H1 (cell line): Measurements from ENCODE around the gene JPT2. TPM values are rescaled to one million over a fixed set of nuclear protein-coding genes. Genes with fewer than 3 reads are reported as not detected.

Experiments used
- CTCF ChIA-PET: fragments of 300-600 bp; sonication (Branson Sonifier 250); formaldehyde crosslinking; loops from one replicate; lab custom pipeline; 2021; ENCODE audit not compliant: partially characterized antibody; lab: Charles Lee
- POLR2A ChIA-PET: fragments of 300-600 bp; sonication (Branson Sonifier 250); formaldehyde crosslinking; loops from one replicate; lab custom pipeline; 2021; ENCODE audit warnings: inconsistent platforms; ENCODE audit not compliant: partially characterized antibody; lab: Charles Lee
- DNase-seq, 2 experiments: peaks; one replicate each; pipeline versions ENCODE4 v3.0.0 to v3.0.0-alpha.2; 2010 to 2022; ENCODE audit warnings: low spot score in 2 of 2, low read depth in 1 of 2, mixed read lengths in 1 of 2
- FAIRE-seq: peaks from 2 replicates; lab custom pipeline; 2011; peaks lifted over from hg19 to GRCh38; lab: Jason Lieb, UNC
- H2AFZ ChIP-seq: 2 replicates; pipeline ENCODE4 v1.8.1; 2012; ENCODE audit warnings: low read length, inconsistent platforms
- H2AK5ac ChIP-seq: 2 replicates; pipeline ENCODE4 v1.6.1; 2013; ENCODE audit warnings: low read depth, low read length
- H2BK120ac ChIP-seq: replicated peaks from 2 replicates; pipeline ENCODE3; 2013; ENCODE audit warnings: low read depth, low read length, inconsistent platforms
- H2BK12ac ChIP-seq: 2 replicates; pipeline ENCODE4 v1.6.1; 2013; ENCODE audit warnings: low read depth, low read length
- H2BK15ac ChIP-seq: 2 replicates; pipeline ENCODE4 v1.6.1; 2013; ENCODE audit warnings: low read length
- H2BK20ac ChIP-seq: 2 replicates; pipeline ENCODE4 v1.6.1; 2013; ENCODE audit warnings: low read length
- H2BK5ac ChIP-seq: 2 replicates; pipeline ENCODE4 v1.6.1; 2013; ENCODE audit warnings: low read depth, low read length
- H3K14ac ChIP-seq: 2 replicates; pipeline ENCODE4 v1.6.1; 2013; ENCODE audit warnings: inconsistent platforms; ENCODE audit not compliant: insufficient read length
- H3K18ac ChIP-seq: 2 replicates; pipeline ENCODE4 v1.6.1; 2013; ENCODE audit warnings: low read length; ENCODE audit errors: extremely low read depth
- H3K23ac ChIP-seq: 2 replicates; pipeline ENCODE4 v1.6.1; 2013; ENCODE audit warnings: inconsistent platforms; ENCODE audit not compliant: insufficient read length
- H3K23me2 ChIP-seq: 2 replicates; pipeline ENCODE4 v1.6.1; 2013; ENCODE audit warnings: low read depth, low read length
- H3K27ac ChIP-seq: 2 replicates; pipeline ENCODE4 v1.6.1; 2011; ENCODE audit warnings: low read depth, low read length, inconsistent platforms
- H3K27me3 ChIP-seq, 4 experiments: replicated peaks in 1 of 4; 1 replicate in 1 of 4; 2 replicates in 3 of 4; pipeline versions ENCODE4 v1.6.1 to v1.8.1; 2011 to 2013; ENCODE audit warnings: low read length in 3 of 4, mild to moderate bottlenecking in 3 of 4, inconsistent platforms in 2 of 4, mixed read lengths in 2 of 4, moderate library complexity in 1 of 4; ENCODE audit not compliant: control insufficient read depth in 3 of 4, insufficient read depth in 3 of 4; ENCODE audit errors: extremely low read depth in 1 of 4
- H3K36me3 ChIP-seq, 4 experiments: 2 replicates each; pipeline versions ENCODE4 v1.6.1 to v1.8.1; 2011 to 2013; ENCODE audit warnings: mild to moderate bottlenecking in 4 of 4, low read length in 3 of 4, moderate library complexity in 2 of 4, control low read depth in 1 of 4, inconsistent platforms in 1 of 4; ENCODE audit not compliant: insufficient read depth in 4 of 4, control insufficient read depth in 2 of 4
- H3K4ac ChIP-seq: replicated peaks from 2 replicates; pipeline ENCODE3; 2013; ENCODE audit warnings: low read length, low read depth, mixed read lengths, inconsistent platforms; ENCODE audit not compliant: insufficient read length
- H3K4me1 ChIP-seq, 4 experiments: replicated peaks in 1 of 4; 1 replicate in 1 of 4; 2 replicates in 3 of 4; pipeline versions ENCODE4 v1.6.1 to v1.8.1; 2011 to 2013; ENCODE audit warnings: low read length in 3 of 4, inconsistent platforms in 2 of 4, mixed read lengths in 1 of 4; ENCODE audit not compliant: insufficient read depth in 4 of 4, control insufficient read depth in 3 of 4
- H3K4me2 ChIP-seq, 2 experiments: 2 replicates each; pipeline versions ENCODE4 v1.6.1 to v1.8.1; 2011 to 2013; ENCODE audit warnings: low read depth in 2 of 2, low read length in 2 of 2, control low read depth in 1 of 2, inconsistent platforms in 1 of 2, mild to moderate bottlenecking in 1 of 2; ENCODE audit not compliant: insufficient read depth in 1 of 2
- H3K4me3 ChIP-seq, 4 experiments: fragments of 200-600, 300-600 bp in 1 of 4; sonication (generic), shearing (Covaris generic), sonication (Bioruptor Twin) in 1 of 4; 2 replicates each; pipeline versions ENCODE4 v1.5.1 to v1.8.1; 2011 to 2016; ENCODE audit warnings: low read length in 4 of 4, low read depth in 3 of 4, control low read depth in 2 of 4, inconsistent platforms in 2 of 4, mild to moderate bottlenecking in 2 of 4, mixed read lengths in 1 of 4, moderate library complexity in 1 of 4; ENCODE audit not compliant: insufficient read depth in 2 of 4; ENCODE audit errors: extremely low read depth in 1 of 4
- H3K56ac ChIP-seq: replicated peaks from 2 replicates; pipeline ENCODE3; 2013; ENCODE audit warnings: low read depth, mild to moderate bottlenecking, mixed read lengths, low read length, inconsistent platforms; ENCODE audit not compliant: insufficient read length
- H3K79me1 ChIP-seq: 2 replicates; pipeline ENCODE4 v1.6.1; 2013; ENCODE audit warnings: low read depth, low read length, control low read depth
- H3K79me2 ChIP-seq, 2 experiments: 2 replicates each; pipeline versions ENCODE4 v1.6.1 to v1.8.1; 2012 to 2013; ENCODE audit warnings: low read length in 2 of 2, mild to moderate bottlenecking in 2 of 2, inconsistent platforms in 1 of 2; ENCODE audit not compliant: insufficient read depth in 2 of 2, control insufficient read depth in 1 of 2
- H3K9ac ChIP-seq, 4 experiments: replicated peaks in 1 of 4; 1 replicate in 1 of 4; 2 replicates in 3 of 4; pipeline versions ENCODE4 v1.6.1 to v1.8.1; 2011 to 2013; ENCODE audit warnings: low read depth in 3 of 4, low read length in 3 of 4, control low read depth in 2 of 4, mild to moderate bottlenecking in 2 of 4, moderate library complexity in 2 of 4, inconsistent platforms in 1 of 4; ENCODE audit errors: extremely low read depth in 1 of 4
- H3K9me3 ChIP-seq, 2 experiments: 2 replicates each; pipeline versions ENCODE4 v1.6.1 to v1.8.1; 2012 to 2013; ENCODE audit warnings: mild to moderate bottlenecking in 2 of 2, moderate library complexity in 2 of 2, control low read depth in 1 of 2, inconsistent platforms in 1 of 2, low read depth in 1 of 2, low read length in 1 of 2, mixed read lengths in 1 of 2; ENCODE audit not compliant: insufficient read depth in 2 of 2
- H4K20me1 ChIP-seq, 2 experiments: replicated peaks in 1 of 2; 2 replicates each; pipeline versions ENCODE3 to v1.8.1; 2011 to 2013; ENCODE audit warnings: inconsistent platforms in 2 of 2, low read length in 2 of 2, mild to moderate bottlenecking in 1 of 2; ENCODE audit not compliant: insufficient read depth in 2 of 2, control insufficient read depth in 1 of 2
- H4K5ac ChIP-seq: 2 replicates; pipeline ENCODE4 v1.6.1; 2013; ENCODE audit warnings: low read length, low read depth, mixed read lengths, inconsistent platforms; ENCODE audit not compliant: insufficient read length
- H4K8ac ChIP-seq: 2 replicates; pipeline ENCODE4 v1.8.0; 2013; ENCODE audit warnings: mild to moderate bottlenecking, moderate library complexity, low read length, inconsistent platforms; ENCODE audit not compliant: insufficient read depth; ENCODE audit errors: extremely low read depth
- H4K91ac ChIP-seq: replicated peaks from 2 replicates; pipeline ENCODE3; 2013; ENCODE audit warnings: low read length, mixed read lengths, inconsistent platforms; ENCODE audit not compliant: insufficient read length
- CBX5 ChIP-seq: fragments of 300-800, 300-1000 bp; sonication (generic); IDR thresholded peaks from 2 replicates; pipeline ENCODE4 v1.7.1; 2016; ENCODE audit warnings: antibody characterized with exemption, low read length, low read depth
- CHD2 ChIP-seq: IDR thresholded peaks from 2 replicates; pipeline ENCODE4 v1.6.1; 2012; ENCODE audit warnings: low read length, improper control_type of control experiment
- CREB1 ChIP-seq: IDR thresholded peaks from 2 replicates; pipeline ENCODE4 v1.6.1; 2012; ENCODE audit warnings: inconsistent platforms
- CTBP2 ChIP-seq: IDR thresholded peaks from 2 replicates; pipeline ENCODE4 v1.7.0; 2011; ENCODE audit warnings: borderline replicate concordance, mild to moderate bottlenecking, moderate library complexity, mixed read lengths, low read length; ENCODE audit not compliant: insufficient read depth, insufficient read length
- KDM5A ChIP-seq: fragments of 200-600 bp; IDR thresholded peaks from 2 replicates; pipeline ENCODE4 v1.7.1; 2012; ENCODE audit warnings: mild to moderate bottlenecking, low read length, inconsistent platforms, mixed read lengths
- PHF8 ChIP-seq: fragments of 200-600 bp; sonication (generic); conservative IDR thresholded peaks from 2 replicates; pipeline ENCODE4 v1.7.1; 2012; ENCODE audit warnings: low read depth, mild to moderate bottlenecking, inconsistent platforms, low read length, moderate library complexity
- RAD21 ChIP-seq, 2 experiments: IDR thresholded peaks in 1 of 2; conservative IDR thresholded peaks in 1 of 2; 2 replicates each; pipeline ENCODE4 v1.6.1; 2011; ENCODE audit warnings: low read depth in 2 of 2, low read length in 2 of 2, improper control_type of control experiment in 1 of 2, inconsistent platforms in 1 of 2, mild to moderate bottlenecking in 1 of 2, moderate library complexity in 1 of 2
- SIN3A ChIP-seq, 2 experiments: IDR thresholded peaks in 1 of 2; conservative IDR thresholded peaks in 1 of 2; 2 replicates each; pipeline ENCODE4 v1.6.1; 2011 to 2012; ENCODE audit warnings: low read length in 2 of 2, improper control_type of control experiment in 1 of 2, low read depth in 1 of 2, mild to moderate bottlenecking in 1 of 2
- TBP ChIP-seq: IDR thresholded peaks from 2 replicates; pipeline ENCODE4 v1.6.1; 2011; ENCODE audit warnings: low read depth, low read length, improper control_type of control experiment
- ZNF274 ChIP-seq: IDR thresholded peaks from 2 replicates; pipeline ENCODE4 v1.7.0; 2012; ENCODE audit warnings: low read length, borderline replicate concordance; ENCODE audit errors: extremely low read depth
- WGBS, 2 experiments: shearing (Covaris generic) in 1 of 2; methylation state at CpG; one replicate each; pipeline versions ENCODE4 v1.1.6 to v1.1.7; 2013 to 2015; ENCODE audit warnings: low lambda C conversion rate in 2 of 2, mixed read lengths in 2 of 2, inconsistent platforms in 1 of 2, low coverage in 1 of 2, missing lambda C conversion rate in 1 of 2; ENCODE audit not compliant: insufficient replicate concordance in 2 of 2, insufficient coverage in 1 of 2, insufficient read length in 1 of 2; ENCODE audit errors: extremely low coverage in 1 of 2, missing lambda C conversion rate in 1 of 2; 5-methylcytosine and 5-hydroxymethylcytosine counted together
- polyA plus RNA-seq, 7 experiments: library from polyadenylated mRNA; depleted of rRNA in 3 of 7; stranded (reverse) in 5 of 7; unstranded in 2 of 7; fragments of >200 nt in 5 of 7; fragments of 200-250 nt in 2 of 7; gene quantifications; 1 replicate in 5 of 7; 2 replicates in 1 of 7; 4 replicates in 1 of 7; pipeline versions ENCODE4 v1.2.1 to v1.2.3, GENCODE V29; 2011 to 2013; ENCODE audit warnings: missing spikeins in 2 of 7, mixed read lengths in 2 of 7
- total RNA-seq: library from RNA; stranded (reverse); fragmentation: NEBNext Ultra II Directional; extraction: Animal tissue kit (Norgen Biotek cat#: 25700); gene quantifications from 2 replicates; pipeline ENCODE4 v1.2.1, GENCODE V29; 2021

JPT2 gene
- total and polyA plus RNA-seq, 2 of the 8 experiments (the other 6 are each of a cell fraction or from before 2014, with no cell fraction given) = 67.6 to 197 TPM

DNA sequence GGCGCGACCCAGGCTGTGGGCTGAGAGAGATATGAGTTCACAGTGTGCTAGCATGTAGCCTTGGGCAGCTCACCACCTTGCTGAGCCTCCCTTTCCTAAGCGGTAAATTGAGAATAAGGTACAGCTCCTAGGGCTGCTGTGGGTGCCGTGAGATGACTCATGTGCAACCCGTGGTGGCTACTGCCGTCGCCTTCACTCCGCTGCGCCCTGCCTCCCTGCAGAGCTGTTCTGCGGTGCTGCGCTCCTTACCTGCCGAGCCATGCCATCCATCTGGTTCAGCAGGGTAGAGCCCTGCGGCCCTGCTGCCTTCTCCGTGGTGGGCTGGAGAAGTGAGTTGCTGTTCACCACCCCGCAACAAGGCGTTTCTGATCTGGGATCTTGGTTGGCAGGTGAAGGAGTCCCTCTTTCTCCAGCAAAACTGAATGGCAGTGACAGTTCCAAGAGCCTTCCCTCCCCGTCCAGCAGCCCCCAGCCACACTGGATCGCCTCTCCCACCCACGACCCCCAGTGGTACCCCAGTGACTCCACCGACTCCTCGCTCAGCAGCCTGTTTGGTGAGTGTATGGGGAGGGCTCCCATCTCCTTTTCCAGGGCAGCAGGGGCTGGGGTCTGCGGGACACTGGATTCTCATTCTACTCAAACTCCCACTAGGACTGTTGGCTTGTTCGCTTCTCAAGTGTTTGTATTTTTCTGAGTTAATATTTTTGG is 9.3 kb upstream of the JPT2 start:
- POLR2A ChIA-PET = interaction anchor here (1.4 to 1.6 kb wide), 2 partner anchors 12 kb away, joined by 4 read pairs; no protein-coding TSS in a partner anchor

More for the DNA sequence above, 9.3 kb upstream of the JPT2 start:
- Histone ChIP-seq H3K4me2 (no peak overlapping the region), H2BK12ac (no peak overlapping the region), H3K23ac (no peak overlapping the region), H3K4me1 (no peaks in the 10 kb centered on the region)
- WGBS, 2 experiments = 89% methylated on average over 23 of the region's 23 CpGs; no CpG with 5 or more reads in 1 of the 2 experiments
- TF ChIP-seq TBP = no peak
- TF ChIP-seq SIN3A (conservative IDR thresholded peaks at IDR 0.05 in 1 of 2, IDR thresholded peaks at IDR 0.05 in 1 of 2; ENCODE audit: low read depth in 1 of 2, low read length in 2 of 2) = no peak
- TF ChIP-seq CREB1 = no peak
- TF ChIP-seq PHF8 = no peak
- no peak for TF ChIP-seq CHD2
- no peak for TF ChIP-seq CTBP2
- TF ChIP-seq RAD21 (IDR thresholded peaks at IDR 0.05 in 1 of 2, conservative IDR thresholded peaks at IDR 0.05 in 1 of 2; ENCODE audit: low read depth in 2 of 2, low read length in 2 of 2) = no peak
- no peak for TF ChIP-seq KDM5A
- TF ChIP-seq CBX5 = no peak
- TF ChIP-seq ZNF274 = no peak
- TF ChIP-seq, all 59 proteins: peak for 0
- Histone ChIP-seq H3K4ac (no peak overlapping the region), H3K14ac (no peak overlapping the region), H3K23me2 (no peaks in the 10 kb centered on the region), H3K79me1 (no peaks in the 10 kb centered on the region; the same call in 1 of the 2 replicates), H3K4me3 (no peak overlapping the region), H3K27me3 (no peaks in the 10 kb centered on the region; a peak in 1 of 7 replicates), H3K9me3 (no peaks in the 10 kb centered on the region), H3K27ac (no peak overlapping the region), H4K91ac (no peak overlapping the region), H2BK120ac (no peak overlapping the region), H3K56ac (no peak overlapping the region), H2AFZ (no peak overlapping the region), H3K18ac (no peak overlapping the region), H3K9ac (no peak overlapping the region), H3K79me2 (no peaks in the 10 kb centered on the region), H2BK20ac (no peak overlapping the region), H4K8ac (no peak overlapping the region; the same call in 1 of the 2 replicates), H3K36me3 (peaks cover 24 to 75% (median 63%) of the 10 kb centered on the region in 4 experiments), H2BK15ac (no peak overlapping the region), H2AK5ac (no peak overlapping the region), H4K20me1 (peaks cover 5 to 6% of the 10 kb centered on the region in 2 experiments), H4K5ac (no peak overlapping the region), H2BK5ac (no peak overlapping the region)
- CTCF ChIA-PET = interaction anchor here (1.9 kb wide), 1 partner anchor 55 kb away, joined by 7 read pairs; no protein-coding TSS in a partner anchor
- FAIRE-seq = no peak
- no peak for DNase-seq
